DMS153 treated with DMSO at 0.1 percent for 48 hours (cell line): ENCODE results near the gene SSBP2.

ENCODE experiments used
- DNase-seq: peaks from one replicate; lab custom pipeline; 2025; ENCODE audit not compliant: unreplicated experiment; lab: John Stamatoyannopoulos, UW

Gene SSBP2

DNA sequence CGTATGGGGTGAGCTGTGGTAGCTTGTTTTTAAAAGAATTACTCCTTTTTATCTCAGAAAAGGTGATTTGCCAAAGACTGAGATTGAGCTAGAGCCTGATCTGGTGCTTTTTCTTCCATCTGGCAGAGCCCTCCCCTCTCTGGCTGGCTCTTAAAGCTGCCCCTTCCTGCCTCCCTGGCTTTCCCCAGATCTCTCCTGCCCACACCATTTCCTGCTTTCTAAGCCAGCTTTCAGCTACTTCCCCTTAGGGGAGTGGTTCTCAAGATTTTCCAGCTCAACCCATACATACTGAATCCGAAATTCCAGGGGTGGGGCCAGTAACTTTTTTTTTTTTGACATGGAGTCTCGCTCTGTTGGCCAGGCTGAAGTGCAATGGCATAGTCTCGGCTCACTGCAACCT, 352.2 kb downstream of the SSBP2 start:
- no peak for DNase-seq

DNA sequence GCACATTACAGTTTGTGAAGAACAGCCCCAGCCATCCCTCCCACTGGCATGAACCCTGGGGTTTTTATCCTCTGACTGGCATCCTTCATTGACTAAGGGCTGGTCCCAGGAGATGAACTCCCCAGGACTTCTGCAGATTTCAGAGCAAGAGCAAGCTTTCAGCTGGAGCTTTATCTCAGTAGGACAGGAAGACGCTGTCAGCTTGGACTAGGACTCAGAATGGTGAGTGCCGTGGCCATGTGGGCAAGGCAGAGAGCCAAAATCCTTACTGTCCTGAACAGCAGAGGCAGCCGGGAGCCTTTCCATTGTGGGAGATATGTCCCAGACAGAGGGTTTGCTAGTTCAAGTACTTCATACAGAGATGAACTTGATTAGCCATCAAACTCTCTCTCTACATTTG, 353.7 kb downstream of the SSBP2 start:
- no peak for DNase-seq

DNA sequence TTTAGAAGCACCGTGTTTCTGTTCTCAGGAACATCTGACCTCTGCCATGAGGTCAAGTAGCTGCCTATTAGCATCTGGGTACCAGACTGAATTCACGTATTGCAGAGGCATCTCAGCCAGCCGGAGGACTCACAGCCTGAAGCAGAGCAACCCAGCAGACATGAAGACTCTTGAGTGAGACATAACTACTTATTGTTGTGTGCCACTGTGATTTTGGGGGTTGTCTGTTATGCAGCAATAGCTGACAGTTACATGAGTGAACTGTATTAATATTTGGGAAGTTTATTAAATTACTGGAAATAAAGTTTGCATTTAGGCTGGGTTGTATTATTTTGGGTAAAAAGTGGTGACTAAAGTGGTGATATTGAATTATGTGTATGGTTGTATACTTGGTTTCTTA, 355.6 kb downstream of the SSBP2 start:
- no peak for DNase-seq

DNA sequence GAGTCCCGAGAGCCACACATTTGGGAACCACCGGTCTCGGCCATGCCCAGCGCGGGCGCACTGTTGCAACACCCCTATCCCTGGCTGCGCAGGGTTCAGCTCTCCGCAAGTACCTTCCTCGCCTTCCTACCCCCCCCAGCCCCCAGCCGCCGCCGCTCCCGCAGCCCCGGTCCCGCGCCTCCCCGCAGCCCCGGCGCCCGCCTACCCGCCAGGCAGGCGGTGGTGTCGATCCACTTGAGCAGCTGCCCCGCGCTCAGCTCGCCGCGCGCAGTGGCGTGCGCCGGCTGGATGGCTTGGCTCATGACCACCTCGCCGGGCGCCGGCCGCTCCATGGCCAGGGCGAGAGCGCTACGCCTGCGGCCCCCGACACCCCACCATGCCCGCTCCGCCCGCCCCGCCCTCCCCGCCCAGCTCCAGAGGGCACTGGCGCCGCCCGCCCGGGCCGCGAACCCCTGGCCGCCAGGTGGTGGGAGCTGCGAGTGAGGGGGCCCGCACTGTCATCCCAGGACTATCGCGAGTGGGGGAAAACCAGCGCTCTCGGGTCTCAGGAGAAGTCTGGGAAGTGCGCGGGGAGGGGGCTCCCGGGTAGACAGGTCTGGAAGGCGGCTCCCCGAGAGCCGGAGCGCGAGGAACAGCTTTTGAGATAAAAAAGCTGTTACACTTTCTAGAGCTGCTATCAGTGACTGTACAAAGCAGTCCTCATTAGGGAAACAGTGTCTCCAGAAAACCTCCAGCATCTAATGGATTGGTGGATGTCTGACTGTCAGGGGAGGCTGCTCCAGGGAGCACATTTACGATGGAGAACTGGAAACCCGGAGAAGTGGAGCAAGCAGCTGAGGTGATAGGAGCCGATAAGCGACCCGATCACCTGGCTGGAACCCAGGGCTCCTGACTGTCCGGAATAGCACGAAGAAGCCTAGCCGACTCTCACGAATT, 356.8 kb downstream of the SSBP2 start, which contains the start of gene ACOT12:
ACOT12 (minus strand) TSS at position 352 of the 936 bp plus-strand sequence; CDS start at position 332, 20 bp downstream.
- DNase-seq, result no peak

DNA sequence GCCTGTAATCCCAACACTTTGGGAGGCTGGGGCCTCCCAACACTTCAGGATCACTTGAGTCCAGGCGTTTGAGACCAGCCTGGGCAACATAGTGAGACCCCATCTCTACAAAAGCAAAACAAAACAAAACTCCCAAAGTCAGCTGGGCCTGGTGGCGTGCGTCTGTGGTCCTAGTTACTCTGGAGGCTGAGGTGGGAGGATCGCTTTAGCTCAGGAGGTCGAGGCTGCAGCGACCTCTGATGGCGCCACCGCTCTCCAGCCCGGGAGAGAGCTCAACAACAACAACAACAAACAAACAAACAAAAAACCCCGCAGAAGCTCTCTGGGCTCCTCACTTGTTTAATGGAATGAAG, 357.5 kb downstream of the SSBP2 start:
- DNase-seq, result no peak

DNA sequence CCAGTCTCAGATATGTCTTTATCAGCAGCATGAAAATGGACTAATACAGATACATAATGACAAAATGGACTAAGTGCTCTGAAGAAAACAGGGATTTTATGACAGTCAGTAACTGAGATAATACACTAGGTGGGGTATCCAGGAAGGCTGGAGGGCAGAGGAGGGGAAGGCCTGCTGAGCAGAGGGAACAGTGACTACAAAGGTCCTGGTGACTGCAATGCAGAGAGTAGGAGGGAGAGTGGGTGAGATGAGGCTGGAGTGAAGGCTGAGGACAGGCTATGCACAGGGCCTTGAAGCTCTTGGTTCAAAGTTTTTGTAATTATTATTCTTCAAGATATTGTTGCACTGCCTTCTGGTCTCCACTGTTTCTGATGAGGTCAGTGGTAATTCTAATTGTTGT, 361.9 kb downstream of the SSBP2 start:
- DNase-seq, result no peak

DNA sequence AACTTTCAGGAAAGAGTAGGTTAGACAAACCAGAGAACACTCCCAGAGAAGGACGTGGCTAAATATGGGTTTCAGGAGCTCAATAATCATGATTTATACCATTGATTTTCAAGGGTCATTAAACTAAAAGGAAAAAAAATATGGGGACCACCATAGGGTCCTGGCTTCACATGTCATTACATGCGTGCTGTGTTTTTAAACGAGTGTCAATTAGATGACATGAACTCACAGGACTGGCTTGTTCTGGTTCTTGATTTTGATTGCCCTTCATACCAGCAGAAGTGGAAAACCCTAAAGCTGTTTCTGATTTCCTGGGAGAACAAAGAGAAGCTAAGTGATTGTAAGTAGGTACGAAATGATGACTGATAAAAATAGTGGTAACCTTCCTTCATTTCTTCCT, 362.7 kb downstream of the SSBP2 start:
- no peak for DNase-seq

DNA sequence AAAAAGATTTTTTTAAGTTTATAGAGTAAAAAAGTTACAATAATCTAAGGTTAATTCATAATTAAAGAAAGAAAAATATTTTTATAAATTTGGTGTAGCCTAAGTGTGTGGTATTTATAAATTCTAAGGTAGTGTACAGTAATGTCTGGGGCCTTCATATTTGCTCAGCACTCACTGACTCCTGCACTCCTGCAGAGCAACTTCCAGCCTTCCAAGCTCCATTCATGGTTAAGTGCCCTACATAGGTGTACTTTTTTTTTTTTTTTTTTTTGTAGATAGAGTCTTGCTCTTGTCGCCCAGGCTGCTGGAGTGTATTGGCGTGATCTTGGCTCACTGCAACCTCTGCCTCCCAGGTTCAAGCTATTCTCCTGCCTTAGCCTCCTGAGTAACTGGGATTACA, 367.0 kb downstream of the SSBP2 start:
- no peak for DNase-seq

DNA sequence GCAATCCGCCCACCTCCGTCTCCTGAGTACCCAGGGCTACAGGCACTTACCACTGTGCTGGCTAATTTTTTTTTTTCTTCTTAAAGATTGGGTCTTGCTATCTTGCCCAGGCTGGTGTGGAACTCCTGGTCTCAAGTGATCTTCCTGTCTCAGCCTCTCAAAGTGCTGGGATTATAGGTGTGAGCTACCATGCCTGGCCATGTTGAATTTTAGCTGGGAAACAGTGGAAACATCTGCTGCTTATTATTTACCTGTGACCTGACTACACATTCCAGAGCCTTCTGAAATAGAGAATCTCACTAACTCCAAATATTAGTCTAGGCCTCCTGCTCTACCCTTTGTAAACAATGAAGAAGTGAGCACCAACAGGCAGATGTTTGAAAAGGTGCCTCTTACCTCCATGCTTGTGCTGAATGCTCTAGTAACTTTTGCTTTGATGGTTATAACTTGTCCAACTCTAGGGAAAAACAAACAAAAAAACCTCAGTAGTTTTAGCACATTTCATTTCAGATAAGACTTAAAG, 379.5 kb downstream of the SSBP2 start:
- no peak for DNase-seq

DNA sequence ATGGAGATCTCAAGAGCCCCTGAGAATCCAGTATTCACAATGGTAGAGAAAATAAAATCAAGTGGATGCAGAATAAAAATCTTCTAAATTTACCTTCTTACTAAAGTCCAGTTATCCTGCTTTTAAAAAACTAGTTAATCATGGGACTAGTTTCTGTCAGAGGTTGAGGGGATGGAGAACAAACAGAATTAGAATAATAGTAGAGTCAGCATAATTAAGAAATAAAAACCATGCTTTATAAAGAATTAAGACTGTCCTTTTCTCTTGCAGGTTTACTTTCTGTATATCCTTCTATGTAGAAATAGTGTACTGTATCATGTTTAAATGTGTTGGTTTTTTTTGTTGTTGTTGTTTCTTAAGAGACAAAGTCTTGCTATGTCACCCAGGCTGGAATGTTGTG, 380.0 kb downstream of the SSBP2 start:
- no peak for DNase-seq

DNA sequence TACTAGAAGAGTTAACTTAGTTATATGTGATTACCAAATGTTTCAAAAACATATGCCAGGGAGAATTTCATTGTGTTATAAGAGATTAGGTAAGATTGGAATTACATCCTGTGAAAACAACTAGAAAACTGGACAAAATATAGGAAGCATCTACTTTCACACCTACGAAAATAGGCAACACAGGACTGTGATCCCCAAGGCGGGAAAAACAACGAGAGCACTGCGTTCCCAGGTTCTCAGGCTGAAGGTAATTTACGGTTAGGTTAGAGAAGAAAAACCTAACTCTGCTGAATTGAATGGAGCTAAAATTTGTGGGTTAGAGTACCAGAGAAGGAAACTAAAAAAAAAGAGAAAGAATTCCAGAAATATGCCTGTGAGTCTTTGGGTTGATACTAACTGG, 385.4 kb downstream of the SSBP2 start:
- DNase-seq, result no peak

DNA sequence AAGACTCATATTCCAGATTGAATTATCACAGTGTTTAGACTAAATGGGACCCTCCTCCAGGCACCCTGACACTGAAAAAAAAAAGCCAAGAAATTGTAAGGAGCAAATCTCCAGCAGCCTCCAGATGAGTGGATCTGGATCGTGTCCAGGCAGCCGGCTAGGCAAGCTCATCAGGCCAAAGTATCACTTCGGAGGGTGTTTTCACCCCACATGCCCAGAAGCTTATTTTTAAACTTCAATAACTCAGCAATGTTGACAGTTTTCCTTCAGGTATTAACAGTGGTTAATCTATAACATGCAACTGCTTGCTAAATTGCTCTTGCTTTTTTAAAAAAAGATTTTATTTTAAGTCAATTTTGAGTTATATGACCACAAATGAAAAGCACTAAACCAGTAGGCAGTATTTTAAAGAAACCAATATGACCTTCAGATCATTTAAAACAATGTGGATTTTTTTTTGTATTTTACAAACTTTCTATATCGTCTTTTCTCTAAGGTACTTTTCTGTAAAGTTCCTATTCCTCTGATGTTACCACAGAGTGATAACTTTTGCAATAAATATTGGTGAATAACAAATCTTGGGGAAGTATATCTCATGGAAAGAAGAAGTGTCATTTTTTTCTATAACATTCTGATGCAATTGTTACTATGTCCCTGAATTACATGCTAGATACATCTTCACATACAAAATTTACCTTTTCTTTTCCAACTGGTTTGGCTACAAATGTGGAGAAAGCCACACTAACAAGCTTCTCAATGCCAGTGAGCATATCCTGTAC, 387.6 kb downstream of the SSBP2 start:
- DNase-seq, result no peak
